Measurements from ENCODE around the gene KLK15.

DNA sequence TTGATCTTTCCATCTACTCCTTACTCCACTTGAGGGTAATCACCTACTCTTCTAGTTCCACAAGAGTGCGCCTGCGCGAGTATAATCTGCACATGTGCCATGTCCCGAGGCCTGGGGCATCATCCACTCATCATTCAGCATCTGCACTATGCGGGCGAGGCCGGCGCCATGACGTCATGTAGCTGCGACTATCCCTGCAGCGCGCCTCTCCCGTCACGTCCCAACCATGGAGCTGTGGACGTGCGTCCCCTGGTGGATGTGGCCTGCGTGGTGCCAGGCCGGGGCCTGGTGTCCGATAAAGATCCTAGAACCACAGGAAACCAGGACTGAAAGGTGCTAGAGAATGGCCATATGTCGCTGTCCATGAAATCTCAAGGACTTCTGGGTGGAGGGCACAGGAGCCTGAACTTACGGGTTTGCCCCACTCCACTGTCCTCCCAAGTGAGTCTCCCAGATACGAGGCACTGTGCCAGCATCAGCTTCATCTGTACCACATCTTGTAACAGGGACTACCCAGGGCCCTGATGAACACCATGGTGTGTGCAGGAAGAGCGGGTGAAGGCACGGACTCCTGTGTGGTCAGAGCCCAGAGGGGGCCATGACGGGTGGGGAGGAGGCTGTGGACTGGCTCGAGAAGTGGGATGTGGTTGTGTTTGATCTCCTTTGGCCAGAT lies 37.2 kb upstream of the KLK15 start:
- TF ChIP-seq BHLHE40 (IDR thresholded peaks at IDR 0.05; ENCODE audit: borderline replicate concordance) (no peak), FOXM1 (IDR thresholded peaks at IDR 0.05; ENCODE audit: borderline replicate concordance) (no peak), ARNT (IDR thresholded peaks at IDR 0.05) (no peak), ZNF384 (IDR thresholded peaks at IDR 0.05) (no peak), SUZ12 (IDR thresholded peaks at IDR 0.05) (no peak)

Data from HEK293T (cell line).